Measurements from ENCODE around the gene ILF2.

DNA sequence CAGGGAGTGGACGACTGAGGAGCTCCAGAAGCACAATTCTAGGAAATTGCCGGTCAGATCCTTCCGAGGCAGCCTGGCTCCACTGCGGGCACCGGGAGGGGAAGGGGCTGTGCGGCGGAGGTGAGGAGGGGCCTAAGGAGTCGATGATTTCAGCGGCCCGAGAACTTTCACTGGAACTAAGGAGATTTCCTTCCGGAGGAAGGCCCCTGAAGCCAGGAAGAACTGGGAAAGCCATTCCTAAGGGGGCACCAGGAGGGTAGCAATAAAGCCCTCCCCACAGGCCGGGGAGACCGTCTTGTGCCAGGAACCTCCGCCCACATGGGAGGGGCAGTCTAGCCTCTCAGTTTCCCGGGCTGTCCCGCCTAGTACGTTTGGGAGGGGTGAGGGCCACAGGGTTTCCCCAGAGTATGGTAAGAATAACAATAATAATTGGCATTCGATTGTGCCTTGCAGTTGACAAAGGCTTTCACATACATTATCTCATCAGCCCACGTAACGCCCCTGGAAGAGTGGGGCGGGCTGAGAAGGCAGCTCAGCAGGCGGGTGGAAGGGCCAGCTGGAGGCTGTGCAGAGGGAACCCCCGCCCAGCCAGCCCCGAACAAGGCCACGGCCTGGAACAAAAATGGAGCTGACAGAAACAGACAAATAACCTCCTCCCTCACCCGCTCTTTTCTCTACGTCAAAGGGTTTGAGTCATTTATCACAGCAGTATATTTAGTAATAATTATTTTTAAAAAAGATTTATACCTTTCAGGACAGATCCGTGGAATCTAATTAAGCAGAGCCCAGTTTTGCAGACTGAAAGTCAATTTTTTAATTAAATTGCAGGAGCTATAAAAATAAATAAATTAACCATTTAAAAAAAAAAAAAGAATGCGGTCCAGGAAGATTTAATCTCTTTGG is 27.5 kb upstream of the ILF2 start:
- TF ChIP-seq, protein P1, sequence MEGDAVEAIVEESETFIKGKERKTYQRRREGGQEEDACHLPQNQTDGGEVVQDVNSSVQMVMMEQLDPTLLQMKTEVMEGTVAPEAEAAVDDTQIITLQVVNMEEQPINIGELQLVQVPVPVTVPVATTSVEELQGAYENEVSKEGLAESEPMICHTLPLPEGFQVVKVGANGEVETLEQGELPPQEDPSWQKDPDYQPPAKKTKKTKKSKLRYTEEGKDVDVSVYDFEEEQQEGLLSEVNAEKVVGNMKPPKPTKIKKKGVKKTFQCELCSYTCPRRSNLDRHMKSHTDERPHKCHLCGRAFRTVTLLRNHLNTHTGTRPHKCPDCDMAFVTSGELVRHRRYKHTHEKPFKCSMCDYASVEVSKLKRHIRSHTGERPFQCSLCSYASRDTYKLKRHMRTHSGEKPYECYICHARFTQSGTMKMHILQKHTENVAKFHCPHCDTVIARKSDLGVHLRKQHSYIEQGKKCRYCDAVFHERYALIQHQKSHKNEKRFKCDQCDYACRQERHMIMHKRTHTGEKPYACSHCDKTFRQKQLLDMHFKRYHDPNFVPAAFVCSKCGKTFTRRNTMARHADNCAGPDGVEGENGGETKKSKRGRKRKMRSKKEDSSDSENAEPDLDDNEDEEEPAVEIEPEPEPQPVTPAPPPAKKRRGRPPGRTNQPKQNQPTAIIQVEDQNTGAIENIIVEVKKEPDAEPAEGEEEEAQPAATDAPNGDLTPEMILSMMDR (IDR thresholded peaks at IDR 0.05): no peak
- no peak for TF ChIP-seq POLR2A (IDR thresholded peaks at IDR 0.05)
